Hepatocyte (in vitro differentiated cells): ENCODE results near the gene TMF1. TPM values are rescaled to one million over a fixed set of nuclear protein-coding genes. Genes with fewer than 3 reads are reported as not detected.

ENCODE experiments used
- DNase-seq: peaks from one replicate; pipeline ENCODE4 v3.0.0-alpha.2; 2016; ENCODE audit warnings: low spot score
- H2AFZ ChIP-seq: fragments of 200-600 bp; sonication (generic); 2 replicates; pipeline ENCODE4 v1.6.0; 2016; ENCODE audit warnings: antibody characterized with exemption, mild to moderate bottlenecking
- H3K27ac ChIP-seq: fragments of 200-600 bp; sonication (generic); 2 replicates; pipeline ENCODE4 v1.5.1; 2016; ENCODE audit warnings: mild to moderate bottlenecking
- H3K27me3 ChIP-seq: fragments of 200-600 bp; sonication (generic); 2 replicates; pipeline ENCODE4 v1.6.1; 2016
- H3K36me3 ChIP-seq: fragments of 200-600 bp; sonication (generic); replicated peaks from 2 replicates; pipeline ENCODE4 v1.5.1; 2016; ENCODE audit warnings: low read depth; ENCODE audit not compliant: insufficient read depth
- H3K4me1 ChIP-seq: fragments of 200-600 bp; sonication (generic); 2 replicates; pipeline ENCODE4 v1.5.1; 2016; ENCODE audit warnings: mild to moderate bottlenecking, moderate library complexity; ENCODE audit not compliant: insufficient read depth
- H3K4me2 ChIP-seq: fragments of 200-600 bp; sonication (generic); 2 replicates; pipeline ENCODE4 v1.6.0; 2016
- H3K4me3 ChIP-seq: fragments of 200-600 bp; sonication (generic); 2 replicates; pipeline ENCODE4 v1.5.1; 2016; ENCODE audit warnings: mild to moderate bottlenecking
- H3K79me2 ChIP-seq: fragments of 200-600 bp; sonication (generic); 2 replicates; pipeline ENCODE4 v1.6.0; 2017; ENCODE audit warnings: mild to moderate bottlenecking
- H3K9me2 ChIP-seq: fragments of 200-600 bp; sonication (generic); replicated peaks from 2 replicates; pipeline ENCODE4 v1.6.0; 2017; ENCODE audit warnings: mild to moderate bottlenecking; ENCODE audit not compliant: insufficient read depth
- H3K9me3 ChIP-seq: fragments of 200-600 bp; sonication (generic); 2 replicates; pipeline ENCODE4 v1.5.1; 2016; ENCODE audit warnings: low read depth, mild to moderate bottlenecking
- H4K20me1 ChIP-seq: fragments of 200-600 bp; sonication (generic); 2 replicates; pipeline ENCODE4 v1.6.0; 2016; ENCODE audit warnings: mild to moderate bottlenecking; ENCODE audit not compliant: insufficient read depth, poor library complexity, severe bottlenecking
- EZH2 ChIP-seq: fragments of 200-600 bp; sonication (generic); IDR thresholded peaks from 2 replicates; pipeline ENCODE4 v1.6.1; 2016; ENCODE audit warnings: antibody characterized with exemption, mild to moderate bottlenecking, borderline replicate concordance
- EZH2phosphoT487 ChIP-seq: fragments of 200-600 bp; sonication (generic); IDR thresholded peaks from one replicate; pipeline ENCODE4 v1.6.1; 2018; ENCODE audit warnings: antibody characterized with exemption, mild to moderate bottlenecking, low read depth, moderate library complexity; ENCODE audit not compliant: unreplicated experiment, severe bottlenecking
- WGBS: methylation state at CpG from one replicate; pipeline ENCODE4 v1.1.6; 2016; ENCODE audit warnings: low lambda C conversion rate; ENCODE audit errors: missing lambda C conversion rate; 5-methylcytosine and 5-hydroxymethylcytosine counted together
- polyA plus RNA-seq: library from polyadenylated mRNA; unstranded; fragments of >200 nt; fragmentation: Nextera tagmentation; extraction: Ambion mirVana; gene quantifications from 2 replicates; pipeline ENCODE4 v1.2.1, GENCODE V29; 2016
- total RNA-seq: library from RNA; depleted of rRNA; stranded (reverse); fragments of >200 nt; gene quantifications from 2 replicates; pipeline ENCODE4 v1.2.3, GENCODE V29; 2014
- TF ChIP-seq, protein P1 (sequence below): fragments of 200-600 bp; sonication (generic); IDR thresholded peaks from 2 replicates; pipeline ENCODE4 v1.5.1; 2016; ENCODE audit warnings: antibody characterized with exemption, mild to moderate bottlenecking; ENCODE audit not compliant: poor library complexity

TMF1 gene
- total and polyA plus RNA-seq, 2 experiments from 2014 or later, result 23.8 to 39.6 TPM

DNA sequence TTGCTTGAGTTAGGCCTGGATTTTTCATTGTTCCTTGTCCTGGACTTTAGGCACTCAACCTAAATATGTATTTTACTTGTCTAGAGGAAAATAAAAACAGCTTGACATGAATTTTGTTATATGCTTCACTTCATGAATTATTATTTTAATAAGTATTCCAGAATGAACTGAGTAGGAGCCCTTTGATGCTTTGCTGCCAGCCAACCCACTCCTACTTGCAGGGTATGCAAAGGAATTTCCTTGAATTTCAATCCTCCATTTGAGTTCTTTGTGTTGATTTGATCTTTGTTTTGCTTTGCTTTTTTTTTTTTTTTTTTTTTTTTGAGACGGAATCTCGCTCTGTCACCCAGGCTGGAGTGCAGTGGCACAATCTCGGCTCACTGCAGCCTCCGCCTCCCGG is 44.2 kb upstream of the TMF1 start:
- no peak for DNase-seq
- Histone ChIP-seq H3K27me3 (no peaks in the 10 kb centered on the region), H3K4me2 (no peak overlapping the region), H3K36me3 (no peaks in the 10 kb centered on the region), H3K27ac (no peak overlapping the region), H2AFZ (no peak overlapping the region), H4K20me1 (peaks cover 10% of the 10 kb centered on the region), H3K4me1 (peaks cover 4% of the 10 kb centered on the region), H3K9me3 (no peaks in the 10 kb centered on the region), H3K9me2 (no peaks in the 10 kb centered on the region), H3K79me2 (peaks cover 63% of the 10 kb centered on the region), H3K4me3 (no peak overlapping the region)
- TF ChIP-seq EZH2phosphoT487 (no peak), EZH2 (no peak)
- TF ChIP-seq, protein P1, sequence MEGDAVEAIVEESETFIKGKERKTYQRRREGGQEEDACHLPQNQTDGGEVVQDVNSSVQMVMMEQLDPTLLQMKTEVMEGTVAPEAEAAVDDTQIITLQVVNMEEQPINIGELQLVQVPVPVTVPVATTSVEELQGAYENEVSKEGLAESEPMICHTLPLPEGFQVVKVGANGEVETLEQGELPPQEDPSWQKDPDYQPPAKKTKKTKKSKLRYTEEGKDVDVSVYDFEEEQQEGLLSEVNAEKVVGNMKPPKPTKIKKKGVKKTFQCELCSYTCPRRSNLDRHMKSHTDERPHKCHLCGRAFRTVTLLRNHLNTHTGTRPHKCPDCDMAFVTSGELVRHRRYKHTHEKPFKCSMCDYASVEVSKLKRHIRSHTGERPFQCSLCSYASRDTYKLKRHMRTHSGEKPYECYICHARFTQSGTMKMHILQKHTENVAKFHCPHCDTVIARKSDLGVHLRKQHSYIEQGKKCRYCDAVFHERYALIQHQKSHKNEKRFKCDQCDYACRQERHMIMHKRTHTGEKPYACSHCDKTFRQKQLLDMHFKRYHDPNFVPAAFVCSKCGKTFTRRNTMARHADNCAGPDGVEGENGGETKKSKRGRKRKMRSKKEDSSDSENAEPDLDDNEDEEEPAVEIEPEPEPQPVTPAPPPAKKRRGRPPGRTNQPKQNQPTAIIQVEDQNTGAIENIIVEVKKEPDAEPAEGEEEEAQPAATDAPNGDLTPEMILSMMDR, result no peak
- 85% methylated on average over 3 of the region's 5 CpGs for WGBS

DNA sequence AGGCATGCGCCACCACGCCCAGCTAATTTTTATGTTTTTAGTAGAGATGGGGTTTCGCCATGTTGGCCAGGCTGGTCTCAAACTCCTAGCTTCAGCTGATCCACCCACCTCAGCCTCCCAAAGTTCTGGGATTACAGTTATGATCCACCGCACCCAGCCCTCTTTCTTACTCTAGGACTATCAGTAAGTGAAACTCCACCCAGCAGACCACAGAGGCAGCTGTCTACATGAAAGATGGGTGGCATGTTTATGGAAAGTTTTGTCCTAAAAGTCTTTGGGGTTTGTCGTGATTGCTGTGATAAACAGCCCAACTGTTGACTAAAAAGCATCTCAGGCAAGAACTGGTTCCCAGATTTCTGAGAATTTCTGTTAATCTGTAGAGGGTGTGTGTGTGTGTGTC is 43.5 kb upstream of the TMF1 start:
- Histone ChIP-seq H3K4me1 (peaks cover 4% of the 10 kb centered on the region), H3K36me3 (no peaks in the 10 kb centered on the region), H3K9me3 (no peaks in the 10 kb centered on the region), H3K4me2 (no peak overlapping the region), H3K4me3 (no peak overlapping the region), H3K9me2 (no peaks in the 10 kb centered on the region), H3K27me3 (no peaks in the 10 kb centered on the region), H4K20me1 (peaks cover 10% of the 10 kb centered on the region), H3K79me2 (peaks cover 70% of the 10 kb centered on the region), H3K27ac (no peak overlapping the region), H2AFZ (no peak overlapping the region)
- DNase-seq, result no peak
- 88% methylated on average over 5 of the region's 5 CpGs for WGBS
- TF ChIP-seq, protein P1, result no peak
- TF ChIP-seq EZH2phosphoT487, result no peak
- no peak for TF ChIP-seq EZH2

DNA sequence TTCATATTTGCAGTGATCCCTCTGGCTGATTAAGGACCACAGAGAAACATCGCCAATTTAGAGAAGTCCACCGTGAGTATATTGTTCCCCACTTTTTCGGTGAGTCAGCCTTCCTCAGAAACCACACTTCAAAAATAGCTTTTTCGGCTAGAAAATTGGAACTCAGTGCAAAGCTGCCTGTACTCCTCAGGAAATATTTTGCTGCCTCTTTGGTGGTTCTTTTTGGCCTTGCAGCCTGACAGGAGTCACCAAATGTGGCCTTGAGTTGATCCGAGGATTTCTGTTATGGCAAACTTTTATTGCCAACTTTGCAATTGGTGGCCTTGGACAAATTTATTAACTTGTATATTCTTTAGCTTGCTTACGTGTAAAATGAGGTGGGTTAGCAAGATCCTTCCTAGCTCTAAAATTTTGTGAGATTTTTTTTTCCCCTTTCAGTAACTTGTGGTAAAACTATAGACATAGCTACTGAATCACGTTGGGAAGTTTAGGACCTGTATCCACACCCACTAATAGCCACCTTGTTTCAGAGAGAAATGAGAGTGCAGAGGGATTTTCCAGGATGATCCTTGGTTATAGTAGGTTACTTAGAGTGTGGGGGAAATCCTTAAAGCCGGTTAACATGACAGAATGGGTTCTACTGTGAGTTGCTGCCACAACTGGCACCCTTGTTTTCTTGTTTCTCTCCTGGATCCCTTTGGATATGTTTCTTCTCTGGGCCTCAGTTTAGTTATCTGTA is 42.5 kb upstream of the TMF1 start:
- Histone ChIP-seq H4K20me1 (peaks cover 13% of the 10 kb centered on the region), H3K27me3 (no peaks in the 10 kb centered on the region), H3K4me2 (no peak overlapping the region), H3K79me2 (peaks cover 73% of the 10 kb centered on the region), H3K36me3 (no peaks in the 10 kb centered on the region), H3K4me1 (peaks cover 4% of the 10 kb centered on the region), H3K9me3 (no peaks in the 10 kb centered on the region), H3K27ac (no peak overlapping the region), H3K4me3 (no peak overlapping the region), H2AFZ (no peak overlapping the region), H3K9me2 (no peaks in the 10 kb centered on the region)
- WGBS, result 92% methylated on average over 8 of the region's 8 CpGs
- no peak for TF ChIP-seq EZH2phosphoT487
- TF ChIP-seq, protein P1, result no peak
- no peak for TF ChIP-seq EZH2
- DNase-seq, result no peak
